ENCODE data around the gene CLDN10. TPM values are rescaled to one million over a fixed set of nuclear protein-coding genes. Genes with fewer than 3 reads are reported as not detected.

CLDN10 gene
- total RNA-seq, 4 donors from 2014 or later, result 0.81 to 16.8 TPM; not detected in 2

DNA sequence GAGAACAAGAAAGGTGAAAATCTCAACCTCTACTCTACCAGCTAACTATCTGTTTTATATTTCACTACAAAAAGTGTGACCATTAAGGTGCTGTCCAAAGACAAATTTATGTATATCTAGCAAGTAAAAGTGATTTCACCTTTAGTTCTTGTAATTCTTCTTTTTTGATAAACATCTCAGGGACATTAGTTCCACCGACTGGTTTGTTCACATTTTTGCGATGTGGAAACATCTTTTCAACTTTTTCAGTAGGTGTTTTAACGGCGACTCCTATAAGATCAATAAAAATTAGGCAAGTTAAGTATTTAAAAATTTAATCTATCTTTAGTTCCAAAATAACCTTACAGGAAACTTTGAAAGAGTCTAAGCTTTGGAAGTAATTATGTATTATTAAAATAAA, 33.3 kb downstream of the CLDN10 start:
- H3K9me3 ChIP-seq, result no peaks in the 10 kb centered on the region
- WGBS, 2 donors (ENCODE audit: low coverage in 1 of 2), result 91 to 95% methylated on average over 4 of the region's 4 CpGs
- TF ChIP-seq, protein P1, sequence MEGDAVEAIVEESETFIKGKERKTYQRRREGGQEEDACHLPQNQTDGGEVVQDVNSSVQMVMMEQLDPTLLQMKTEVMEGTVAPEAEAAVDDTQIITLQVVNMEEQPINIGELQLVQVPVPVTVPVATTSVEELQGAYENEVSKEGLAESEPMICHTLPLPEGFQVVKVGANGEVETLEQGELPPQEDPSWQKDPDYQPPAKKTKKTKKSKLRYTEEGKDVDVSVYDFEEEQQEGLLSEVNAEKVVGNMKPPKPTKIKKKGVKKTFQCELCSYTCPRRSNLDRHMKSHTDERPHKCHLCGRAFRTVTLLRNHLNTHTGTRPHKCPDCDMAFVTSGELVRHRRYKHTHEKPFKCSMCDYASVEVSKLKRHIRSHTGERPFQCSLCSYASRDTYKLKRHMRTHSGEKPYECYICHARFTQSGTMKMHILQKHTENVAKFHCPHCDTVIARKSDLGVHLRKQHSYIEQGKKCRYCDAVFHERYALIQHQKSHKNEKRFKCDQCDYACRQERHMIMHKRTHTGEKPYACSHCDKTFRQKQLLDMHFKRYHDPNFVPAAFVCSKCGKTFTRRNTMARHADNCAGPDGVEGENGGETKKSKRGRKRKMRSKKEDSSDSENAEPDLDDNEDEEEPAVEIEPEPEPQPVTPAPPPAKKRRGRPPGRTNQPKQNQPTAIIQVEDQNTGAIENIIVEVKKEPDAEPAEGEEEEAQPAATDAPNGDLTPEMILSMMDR (IDR thresholded peaks at IDR 0.05), result no peak
- TF ChIP-seq POLR2A (IDR thresholded peaks at IDR 0.05) (no peak), EP300 (IDR thresholded peaks at IDR 0.05) (no peak)
- no peak overlapping the region for H3K27ac ChIP-seq
- peaks cover 0 to 99% of the 10 kb centered on the region in 2 donors for H3K36me3 ChIP-seq
- no peaks in the 10 kb centered on the region for H3K27me3 ChIP-seq
- H3K4me3 ChIP-seq, result no peak overlapping the region
- no peaks in the 10 kb centered on the region for H3K4me1 ChIP-seq
- ATAC-seq, result no peak

- Histone ChIP-seq H3K27me3 (no peaks in the 10 kb centered on the region), H3K4me3 (no peak overlapping the region), H3K9me3 (no peaks in the 10 kb centered on the region), H3K4me1 (no peaks in the 10 kb centered on the region), H3K36me3 (peaks cover 0 to 79% of the 10 kb centered on the region in 2 donors), H3K27ac (no peak overlapping the region)
- WGBS, 2 donors (ENCODE audit: low coverage in 1 of 2), result 77 to 87% methylated on average over 3 of the region's 3 CpGs
- TF ChIP-seq, protein P1 (IDR thresholded peaks at IDR 0.05), result no peak
- no peak for TF ChIP-seq EP300 (IDR thresholded peaks at IDR 0.05)
- TF ChIP-seq POLR2A (IDR thresholded peaks at IDR 0.05), result no peak
- TF ChIP-seq POLR2AphosphoS5 (IDR thresholded peaks at IDR 0.05), result no peak
- ATAC-seq, result no peak
Measured at GRCh38 chr13:95588134-95588533, 35.6 kb downstream of the CLDN10 start.

DNA sequence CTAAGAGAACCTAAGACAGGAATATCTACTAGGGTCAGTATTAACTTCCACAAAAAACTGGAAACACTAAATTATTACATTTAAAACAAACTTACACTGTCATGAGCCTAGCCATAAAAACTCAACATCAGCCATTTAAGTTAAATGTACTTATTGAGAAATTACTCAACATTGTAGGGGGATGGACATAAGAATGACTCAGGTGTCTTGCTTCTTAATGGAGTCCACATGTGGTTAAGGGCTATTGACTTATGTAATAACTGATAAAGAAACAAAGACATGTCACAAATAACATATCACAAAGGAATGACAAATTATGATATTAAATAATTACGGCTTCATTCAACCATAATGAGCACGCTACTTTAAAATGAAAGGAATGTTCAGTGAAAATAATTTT, 36.2 kb downstream of the CLDN10 start:
- no peak for ATAC-seq
- WGBS, 2 donors (ENCODE audit: low coverage in 1 of 2), result 98 to 100% methylated on average over 2 of the region's 2 CpGs
- TF ChIP-seq POLR2A (IDR thresholded peaks at IDR 0.05) (no peak), EP300 (IDR thresholded peaks at IDR 0.05) (no peak), POLR2AphosphoS5 (IDR thresholded peaks at IDR 0.05) (no peak)
- TF ChIP-seq, protein P1 (IDR thresholded peaks at IDR 0.05), result no peak

DNA sequence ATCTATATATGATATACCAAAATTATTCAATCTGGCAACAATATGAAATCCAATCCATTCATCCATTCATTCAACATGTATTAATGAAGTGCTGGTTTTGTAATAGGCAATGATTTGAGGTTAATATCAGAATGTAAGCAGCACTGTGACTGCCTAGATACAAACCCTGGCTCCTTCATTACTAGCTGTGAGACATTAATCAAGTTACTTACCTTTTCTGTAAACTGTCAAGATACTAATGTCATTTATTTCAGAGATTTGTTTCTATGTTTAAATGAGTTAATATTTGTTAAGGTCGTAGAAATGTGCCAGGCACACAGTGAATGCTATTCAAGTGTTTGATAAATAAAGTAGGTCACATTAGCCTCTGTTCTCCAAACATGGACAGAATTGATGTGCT, 40.9 kb downstream of the CLDN10 start:
- no peak for ATAC-seq
- Histone ChIP-seq H3K27ac (no peak overlapping the region), H3K4me1 (no peaks in the 10 kb centered on the region), H3K9me3 (no peaks in the 10 kb centered on the region), H3K4me3 (no peak overlapping the region), H3K36me3 (peaks cover 0 to 47% of the 10 kb centered on the region in 2 donors), H3K27me3 (no peaks in the 10 kb centered on the region)
- TF ChIP-seq, protein P1 (IDR thresholded peaks at IDR 0.05), result no peak
- TF ChIP-seq POLR2AphosphoS5 (IDR thresholded peaks at IDR 0.05) (no peak), EP300 (IDR thresholded peaks at IDR 0.05) (no peak), POLR2A (IDR thresholded peaks at IDR 0.05) (no peak)
- WGBS, 2 donors (ENCODE audit: low coverage in 1 of 2), result 31 to 53% methylated on average over 1 of the region's 1 CpG

More for the DNA sequence above, 36.2 kb downstream of the CLDN10 start:
- Histone ChIP-seq H3K4me1 (no peaks in the 10 kb centered on the region), H3K4me3 (no peak overlapping the region), H3K27me3 (no peaks in the 10 kb centered on the region), H3K9me3 (no peaks in the 10 kb centered on the region), H3K36me3 (peaks cover 0 to 79% of the 10 kb centered on the region in 2 donors), H3K27ac (no peak overlapping the region)

- Histone ChIP-seq H3K36me3 (peaks cover 0 to 41% of the 10 kb centered on the region in 2 donors), H3K9me3 (no peaks in the 10 kb centered on the region), H3K4me3 (no peak overlapping the region), H3K27ac (no peak overlapping the region), H3K27me3 (no peaks in the 10 kb centered on the region), H3K4me1 (no peaks in the 10 kb centered on the region)
- no peak for ATAC-seq
- WGBS, 2 donors (ENCODE audit: low coverage in 1 of 2), result 100% methylated on average over 1 of the region's 1 CpG; no CpG with 5 or more reads in 1 of the 2 donors
- TF ChIP-seq, protein P1 (IDR thresholded peaks at IDR 0.05), result no peak
- TF ChIP-seq EP300 (IDR thresholded peaks at IDR 0.05) (no peak), POLR2A (IDR thresholded peaks at IDR 0.05) (no peak), POLR2AphosphoS5 (IDR thresholded peaks at IDR 0.05) (no peak)
Measured at GRCh38 chr13:95596701-95597100, 44.2 kb downstream of the CLDN10 start.

Data from gastroesophageal sphincter (tissue), 4 donors.